ENCODE results near the gene ECHDC3.

GRCh38 chr10:11789956-11790355, 47.8 kb downstream of the ECHDC3 start:
- TF ChIP-seq, protein P1, sequence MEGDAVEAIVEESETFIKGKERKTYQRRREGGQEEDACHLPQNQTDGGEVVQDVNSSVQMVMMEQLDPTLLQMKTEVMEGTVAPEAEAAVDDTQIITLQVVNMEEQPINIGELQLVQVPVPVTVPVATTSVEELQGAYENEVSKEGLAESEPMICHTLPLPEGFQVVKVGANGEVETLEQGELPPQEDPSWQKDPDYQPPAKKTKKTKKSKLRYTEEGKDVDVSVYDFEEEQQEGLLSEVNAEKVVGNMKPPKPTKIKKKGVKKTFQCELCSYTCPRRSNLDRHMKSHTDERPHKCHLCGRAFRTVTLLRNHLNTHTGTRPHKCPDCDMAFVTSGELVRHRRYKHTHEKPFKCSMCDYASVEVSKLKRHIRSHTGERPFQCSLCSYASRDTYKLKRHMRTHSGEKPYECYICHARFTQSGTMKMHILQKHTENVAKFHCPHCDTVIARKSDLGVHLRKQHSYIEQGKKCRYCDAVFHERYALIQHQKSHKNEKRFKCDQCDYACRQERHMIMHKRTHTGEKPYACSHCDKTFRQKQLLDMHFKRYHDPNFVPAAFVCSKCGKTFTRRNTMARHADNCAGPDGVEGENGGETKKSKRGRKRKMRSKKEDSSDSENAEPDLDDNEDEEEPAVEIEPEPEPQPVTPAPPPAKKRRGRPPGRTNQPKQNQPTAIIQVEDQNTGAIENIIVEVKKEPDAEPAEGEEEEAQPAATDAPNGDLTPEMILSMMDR (IDR thresholded peaks at IDR 0.05): no peak
- TF ChIP-seq POLR2AphosphoS5 (IDR thresholded peaks at IDR 0.05): no peak

Data from breast epithelium (tissue), 3 donors.